Stomach smooth muscle (tissue), 2 donors: ENCODE data around the gene FANCI.

ENCODE experiments used
- H3K27ac ChIP-seq: one replicate; pipeline ENCODE4 v1.7.0; 2013; ENCODE audit warnings: mild to moderate bottlenecking, low read length, inconsistent platforms
- H3K27me3 ChIP-seq, 2 donors: one replicate each; pipeline ENCODE4 v1.7.0; 2013; ENCODE audit warnings: low read length in 2 of 2; ENCODE audit not compliant: insufficient read depth in 2 of 2, control insufficient read depth in 1 of 2
- H3K36me3 ChIP-seq, 2 donors: one replicate each; pipeline ENCODE4 v1.7.0; 2013; ENCODE audit warnings: low read length in 2 of 2; ENCODE audit not compliant: control insufficient read depth in 2 of 2, insufficient read depth in 2 of 2
- H3K4me1 ChIP-seq: one replicate; pipeline ENCODE4 v1.7.0; 2013; ENCODE audit warnings: low read length; ENCODE audit not compliant: control insufficient read depth, insufficient read depth
- H3K4me3 ChIP-seq, 2 donors: one replicate each; pipeline ENCODE4 v1.7.0; 2013; ENCODE audit warnings: low read length in 2 of 2
- H3K9ac ChIP-seq, 2 donors: one replicate each; pipeline ENCODE4 v1.7.0; 2013; ENCODE audit warnings: low read length in 2 of 2, mild to moderate bottlenecking in 1 of 2
- H3K9me3 ChIP-seq, 2 donors: one replicate each; pipeline ENCODE4 v1.7.0; 2013; ENCODE audit warnings: low read length in 2 of 2; ENCODE audit not compliant: control insufficient read depth in 2 of 2
- donor health status: healthy.
- donor health status: Pancreatic carcinoma.

The FANCI gene

DNA sequence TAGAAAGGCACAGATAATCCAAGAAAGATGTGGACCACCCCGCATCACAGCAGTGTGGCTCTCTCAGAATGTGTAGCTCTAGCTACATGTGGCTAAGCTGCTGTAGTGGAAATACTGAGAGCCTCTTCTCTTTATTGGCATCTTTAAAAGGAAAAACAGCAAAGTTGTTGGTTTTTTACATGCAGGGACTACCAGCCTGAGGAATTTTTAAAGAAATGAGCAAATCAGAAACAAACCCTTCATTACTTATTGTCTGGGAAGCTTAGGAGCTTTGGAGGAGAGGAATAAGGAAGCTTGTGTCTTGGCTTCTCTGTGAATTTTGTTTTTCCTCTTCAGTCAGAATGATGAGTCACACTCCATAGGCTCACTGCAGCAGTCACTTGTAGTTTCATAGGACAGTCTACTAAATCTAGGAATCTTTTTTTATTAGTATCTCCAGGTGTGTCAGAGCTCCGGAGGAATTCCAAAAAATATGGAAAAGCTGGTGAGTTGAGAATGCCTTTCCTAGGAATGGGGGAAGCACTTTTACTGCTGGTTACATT lies 63.3 kb downstream of the FANCI start:
- Histone ChIP-seq H3K4me1 (no peaks in the 10 kb centered on the region), H3K9ac (no peak overlapping the region), H3K27me3 (no peaks in the 10 kb centered on the region), H3K4me3 (no peak overlapping the region), H3K9me3 (no peaks in the 10 kb centered on the region), H3K36me3 (no peaks in the 10 kb centered on the region), H3K27ac (no peak overlapping the region)

DNA sequence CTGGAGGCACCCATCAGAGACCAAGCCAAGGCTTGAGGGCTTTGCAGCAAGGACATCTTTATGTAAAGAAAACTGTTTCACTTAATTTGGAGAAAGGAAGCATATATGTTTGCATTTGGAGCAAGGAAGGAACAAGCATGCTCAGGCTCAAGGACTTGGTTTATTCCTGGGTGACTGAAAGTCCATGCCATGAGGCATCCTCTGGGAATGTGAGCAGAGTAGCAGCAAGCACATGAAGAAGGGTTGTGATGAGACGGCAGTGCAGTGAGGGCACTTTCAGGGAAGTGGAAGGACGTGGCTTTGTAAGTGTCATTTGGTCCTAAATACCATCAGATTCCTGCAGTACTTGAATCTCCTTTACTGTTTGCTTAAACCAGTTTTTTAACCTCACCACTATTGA lies 64.0 kb downstream of the FANCI start:
- Histone ChIP-seq H3K27ac (no peak overlapping the region), H3K4me1 (no peaks in the 10 kb centered on the region), H3K9ac (no peak overlapping the region), H3K4me3 (no peak overlapping the region), H3K36me3 (no peaks in the 10 kb centered on the region), H3K9me3 (no peaks in the 10 kb centered on the region), H3K27me3 (no peaks in the 10 kb centered on the region)

DNA sequence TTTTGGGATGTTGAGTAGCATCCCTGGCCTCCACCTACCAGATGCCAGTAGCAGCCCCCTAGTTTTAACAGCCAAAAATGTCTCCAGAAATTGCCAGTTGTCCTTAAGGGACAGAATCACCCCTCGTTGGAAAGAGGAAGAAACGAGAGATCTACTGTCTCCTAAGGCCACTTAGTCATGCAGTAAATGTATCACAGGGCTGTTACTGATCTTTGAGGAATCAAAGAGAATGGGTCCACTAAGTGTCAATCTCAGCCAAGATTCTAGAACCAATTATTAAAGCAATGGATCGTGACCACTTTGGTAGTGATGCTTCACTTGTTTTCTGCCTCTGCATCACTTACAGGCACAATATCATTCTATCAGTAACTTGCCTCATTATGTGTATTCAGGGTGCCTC lies 64.5 kb downstream of the FANCI start:
- H3K36me3 ChIP-seq: peaks cover 0 to 2% of the 10 kb centered on the region in 2 donors
- H3K9ac ChIP-seq: no peak overlapping the region

DNA sequence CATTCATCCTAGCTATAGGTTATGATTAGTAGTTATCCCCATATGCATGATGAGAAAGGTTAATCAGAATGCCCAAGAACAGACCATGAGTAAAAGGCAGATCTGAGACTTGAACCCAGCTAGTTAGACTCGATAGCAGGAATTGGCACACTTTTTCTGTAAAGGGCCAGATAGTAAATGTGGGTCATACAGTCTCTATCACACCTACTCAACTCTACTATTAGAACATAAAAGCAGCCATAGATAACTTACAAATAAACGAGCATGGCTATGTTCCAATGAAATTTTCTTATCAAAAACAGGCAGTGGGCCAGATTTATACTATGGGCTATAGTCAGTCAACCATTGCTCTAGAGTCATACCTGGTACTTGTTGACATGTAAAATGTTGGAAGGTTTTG lies 66.2 kb downstream of the FANCI start:
- Histone ChIP-seq H3K4me3 (no peak overlapping the region), H3K9ac (no peak overlapping the region), H3K27me3 (no peaks in the 10 kb centered on the region), H3K36me3 (peaks cover 2% of the 10 kb centered on the region in 2 donors), H3K9me3 (no peaks in the 10 kb centered on the region), H3K4me1 (no peaks in the 10 kb centered on the region), H3K27ac (no peak overlapping the region)

More for the DNA sequence above, 64.5 kb downstream of the FANCI start:
- no peak overlapping the region for H3K27ac ChIP-seq
- no peaks in the 10 kb centered on the region for H3K27me3 ChIP-seq
- H3K4me3 ChIP-seq: no peak overlapping the region
- H3K4me1 ChIP-seq: no peaks in the 10 kb centered on the region
- H3K9me3 ChIP-seq: no peaks in the 10 kb centered on the region

DNA sequence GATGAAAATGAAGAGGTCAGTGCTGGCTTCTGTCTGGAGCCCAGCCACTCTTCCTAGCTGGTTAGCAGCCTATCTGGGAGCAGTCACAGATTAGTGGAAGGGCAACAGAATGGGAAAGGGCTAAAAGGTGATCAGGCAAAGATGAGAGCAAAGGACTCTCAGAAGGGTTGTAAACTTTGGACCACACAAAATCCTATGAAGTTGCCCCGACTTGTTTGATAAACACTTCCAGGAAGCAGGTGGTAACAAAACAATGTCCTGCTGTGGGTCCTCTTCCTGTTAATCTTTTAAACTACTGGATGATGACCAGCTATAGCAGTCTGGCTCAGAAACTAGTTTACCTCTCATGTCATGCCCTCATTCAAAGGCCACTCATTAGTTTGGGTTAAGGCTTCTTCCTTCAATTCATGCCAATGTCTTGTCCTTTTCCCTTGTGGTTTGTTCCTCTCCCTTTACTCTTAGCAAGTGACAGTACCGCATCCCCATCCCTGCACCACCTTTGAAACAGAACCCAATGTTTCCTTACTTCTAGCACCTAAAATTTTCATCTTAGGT lies 71.7 kb downstream of the FANCI start:
- Histone ChIP-seq H3K36me3 (peaks cover 40 to 43% of the 10 kb centered on the region in 2 donors), H3K27ac (no peak overlapping the region), H3K4me3 (no peak overlapping the region), H3K27me3 (no peaks in the 10 kb centered on the region), H3K4me1 (no peaks in the 10 kb centered on the region), H3K9ac (no peak overlapping the region), H3K9me3 (no peaks in the 10 kb centered on the region)

DNA sequence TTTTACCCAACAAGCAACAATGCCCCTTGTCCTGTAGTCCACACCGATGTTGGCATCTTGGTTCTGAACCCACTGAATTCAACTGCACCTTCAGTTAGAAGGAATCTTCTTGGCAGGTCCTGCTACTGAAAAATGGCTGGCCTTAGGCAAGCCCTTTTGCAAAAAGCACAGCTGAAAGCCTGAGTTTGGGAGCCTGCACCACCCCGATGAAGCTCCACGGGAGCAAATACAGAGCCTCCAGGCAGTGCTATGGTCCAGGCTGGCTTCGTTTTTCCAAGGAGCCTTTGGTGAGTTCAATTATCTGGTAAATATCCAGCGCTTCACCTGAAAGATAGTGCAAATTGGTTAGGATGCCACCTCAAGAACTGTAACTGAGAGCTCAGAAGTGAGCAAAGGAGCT lies 72.7 kb downstream of the FANCI start:
- Histone ChIP-seq H3K4me3 (no peak overlapping the region), H3K36me3 (peaks cover 50 to 54% of the 10 kb centered on the region in 2 donors), H3K27me3 (no peaks in the 10 kb centered on the region), H3K27ac (no peak overlapping the region), H3K9me3 (no peaks in the 10 kb centered on the region), H3K9ac (no peak overlapping the region), H3K4me1 (no peaks in the 10 kb centered on the region)

DNA sequence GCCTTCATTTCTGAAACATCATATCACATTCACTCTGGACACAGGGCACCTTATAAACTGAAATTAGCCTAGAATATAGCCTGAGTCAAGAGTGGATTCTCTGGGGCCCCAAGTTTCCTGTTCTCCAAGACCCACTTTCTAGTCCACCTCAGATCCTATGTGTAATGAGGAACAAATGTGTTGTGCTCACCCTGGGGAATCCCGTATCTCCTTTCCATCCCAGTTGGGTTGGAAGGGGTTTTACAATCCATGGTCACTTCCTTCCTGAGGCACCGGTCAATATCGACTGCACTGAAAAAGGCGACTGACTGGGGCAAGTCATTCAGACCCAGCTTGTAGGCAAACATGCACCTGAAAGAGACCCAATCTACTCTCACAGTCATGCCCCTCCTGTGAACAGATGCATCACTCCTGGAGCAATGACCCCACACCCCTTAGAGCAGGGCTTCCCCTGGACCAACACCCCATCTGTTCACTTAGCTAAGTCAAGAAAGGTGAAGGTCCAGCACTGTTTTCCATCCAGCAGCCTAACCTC lies 73.5 kb downstream of the FANCI start:
- peaks cover 57 to 61% of the 10 kb centered on the region in 2 donors for H3K36me3 ChIP-seq
- H3K4me1 ChIP-seq: no peaks in the 10 kb centered on the region
- H3K27me3 ChIP-seq: no peaks in the 10 kb centered on the region
- H3K9me3 ChIP-seq: no peaks in the 10 kb centered on the region
- no peak overlapping the region for H3K4me3 ChIP-seq
- no peak overlapping the region for H3K9ac ChIP-seq
- H3K27ac ChIP-seq: no peak overlapping the region

DNA sequence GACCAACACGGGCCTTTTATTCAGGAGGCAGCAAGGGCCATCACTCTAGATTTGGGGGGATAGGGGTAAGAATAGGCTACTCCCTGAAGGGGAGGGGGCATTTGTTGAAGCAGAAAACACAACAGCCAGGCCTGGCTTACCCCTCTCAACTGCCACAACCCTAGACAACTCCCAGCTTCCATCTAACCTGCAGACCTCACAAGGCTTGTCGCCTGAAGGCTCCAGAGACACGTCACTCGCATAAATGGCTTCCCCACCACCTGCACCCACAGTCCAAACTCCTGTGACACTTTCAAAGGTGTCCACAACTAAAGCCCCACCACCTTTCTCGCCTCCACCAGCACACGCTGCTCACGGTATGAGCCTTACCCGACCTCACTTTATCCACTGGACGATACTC lies 75.9 kb downstream of the FANCI start:
- H3K9ac ChIP-seq: no peak overlapping the region
- H3K36me3 ChIP-seq: peaks cover 81 to 83% of the 10 kb centered on the region in 2 donors

DNA sequence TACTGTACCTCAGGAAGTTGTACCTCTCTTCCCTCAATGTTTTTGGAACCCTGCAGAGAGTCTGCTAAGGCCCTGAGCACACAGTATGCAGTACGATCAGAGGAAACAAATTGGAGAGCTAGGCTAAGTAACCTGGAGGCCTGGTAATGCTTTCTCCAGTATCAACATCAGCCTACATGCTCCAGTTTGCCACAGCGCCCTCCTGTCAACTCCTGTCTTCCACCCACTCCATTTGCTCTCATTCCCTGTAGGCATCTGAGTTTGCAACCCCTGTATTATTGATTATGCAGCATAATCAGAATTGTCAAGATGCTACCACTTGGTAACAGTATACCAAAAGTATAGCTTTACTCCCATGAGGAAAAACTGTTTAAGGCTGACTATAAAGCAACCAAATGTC lies 76.4 kb downstream of the FANCI start:
- Histone ChIP-seq H3K27me3 (no peaks in the 10 kb centered on the region), H3K27ac (no peak overlapping the region), H3K9me3 (no peaks in the 10 kb centered on the region), H3K36me3 (peaks cover 81 to 85% of the 10 kb centered on the region in 2 donors), H3K4me3 (no peak overlapping the region), H3K9ac (no peak overlapping the region), H3K4me1 (no peaks in the 10 kb centered on the region)

More for the DNA sequence above, 75.9 kb downstream of the FANCI start:
- no peaks in the 10 kb centered on the region for H3K4me1 ChIP-seq
- H3K27me3 ChIP-seq: no peaks in the 10 kb centered on the region
- H3K27ac ChIP-seq: no peak overlapping the region
- H3K9me3 ChIP-seq: no peaks in the 10 kb centered on the region
- no peak overlapping the region for H3K4me3 ChIP-seq

DNA sequence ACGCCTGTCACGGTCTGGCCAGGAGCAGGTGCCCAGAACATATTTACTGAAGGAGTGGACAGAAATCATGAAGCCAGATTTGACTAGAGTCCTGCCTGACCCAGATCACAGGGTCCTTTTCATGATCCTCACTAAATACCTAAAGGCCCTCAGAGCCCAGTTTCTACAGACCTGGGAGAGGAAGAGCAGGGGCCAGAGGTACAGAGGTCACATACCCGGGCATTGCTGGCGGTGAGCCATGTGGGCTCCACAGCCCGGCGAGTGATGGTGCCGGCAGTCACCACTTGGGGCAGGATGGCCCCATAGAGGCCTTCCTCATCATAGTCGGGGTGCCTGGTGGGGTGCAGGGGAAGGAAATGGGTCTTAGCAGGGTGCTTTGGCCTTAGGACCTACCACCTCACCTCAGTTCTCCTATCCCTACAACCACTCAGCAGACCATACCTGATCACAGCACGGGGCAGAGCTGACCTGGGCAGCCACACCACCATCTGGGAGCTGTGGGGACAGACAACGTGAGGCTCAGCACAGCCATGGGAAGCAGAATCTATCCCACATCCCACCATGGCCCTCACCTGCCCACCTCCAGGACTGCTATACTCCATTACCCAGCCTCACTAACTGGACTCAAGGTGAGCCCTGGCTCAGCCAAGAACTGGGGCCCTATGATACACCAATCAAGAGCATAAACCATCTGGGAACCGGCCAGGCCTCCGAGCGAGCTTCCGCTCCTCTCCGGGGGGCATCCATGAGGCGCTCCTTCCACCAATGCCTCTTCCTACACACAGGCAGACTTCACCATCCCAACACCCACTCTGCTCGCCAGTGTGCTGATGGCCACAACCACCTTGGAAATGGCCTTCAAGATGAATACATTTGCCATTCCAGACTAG lies 78.0 kb downstream of the FANCI start:
- no peaks in the 10 kb centered on the region for H3K27me3 ChIP-seq
- no peak overlapping the region for H3K4me3 ChIP-seq
- H3K4me1 ChIP-seq: no peaks in the 10 kb centered on the region
- no peak overlapping the region for H3K27ac ChIP-seq
- H3K9ac ChIP-seq: no peak overlapping the region
- H3K36me3 ChIP-seq: peaks cover 88 to 92% of the 10 kb centered on the region in 2 donors
- H3K9me3 ChIP-seq: no peaks in the 10 kb centered on the region
